MCF 10A (cell line): Measurements from ENCODE around the gene GPA33. TPM values are rescaled to one million over a fixed set of nuclear protein-coding genes. Genes with fewer than 3 reads are reported as not detected.

ENCODE experiments used
- BruUV-seq: library from RNA; stranded (reverse); fragments of 400-500 nt; replicated peaks from 2 replicates; lab custom pipeline; 2021; lab: Mats Ljungman, UMichigan
- CTCF ChIA-PET: fragments of 300-600 bp; sonication (Branson Sonifier 250); formaldehyde crosslinking; extraction: SDS; loops from one replicate; lab custom pipeline; 2021; ENCODE audit warnings: antibody characterized with exemption, inconsistent platforms; lab: Yijun Ruan, JAX
- POLR2A ChIA-PET: fragments of 300-600, 350-650 bp; sonication (Branson Sonifier 250); formaldehyde crosslinking; extraction: SDS; loops from one replicate; lab custom pipeline; 2020; ENCODE audit warnings: antibody characterized with exemption, inconsistent platforms; lab: Yijun Ruan, JAX
- DNase-seq: peaks from one replicate; pipeline ENCODE4 v3.0.0-alpha.2; 2018; ENCODE audit not compliant: unreplicated experiment
- H3K27ac Mint-ChIP-seq: one replicate; pipeline ENCODE4 v1.8.0; 2022; ENCODE audit warnings: mild to moderate bottlenecking, low read depth, mixed read lengths; ENCODE audit not compliant: unreplicated experiment
- H3K27me3 Mint-ChIP-seq: one replicate; pipeline ENCODE4 v1.8.0; 2022; ENCODE audit warnings: mixed read lengths; ENCODE audit not compliant: insufficient read depth, unreplicated experiment
- H3K36me3 Mint-ChIP-seq: one replicate; pipeline ENCODE4 v1.8.0; 2022; ENCODE audit warnings: mild to moderate bottlenecking, moderate library complexity, mixed read lengths; ENCODE audit not compliant: insufficient read depth, unreplicated experiment
- H3K4me1 Mint-ChIP-seq: one replicate; pipeline ENCODE4 v1.8.0; 2022; ENCODE audit warnings: mixed read lengths; ENCODE audit not compliant: insufficient read depth, unreplicated experiment
- H3K4me3 Mint-ChIP-seq: one replicate; pipeline ENCODE4 v1.8.0; 2022; ENCODE audit warnings: mild to moderate bottlenecking, moderate library complexity, mixed read lengths; ENCODE audit not compliant: unreplicated experiment
- H3K9me3 Mint-ChIP-seq: one replicate; pipeline ENCODE4 v1.8.0; 2022; ENCODE audit warnings: mixed read lengths; ENCODE audit not compliant: unreplicated experiment
- CTCF ChIP-seq: fragments of 200-600 bp; IDR thresholded peaks from one replicate; pipeline ENCODE4 v1.8.0; 2022; ENCODE audit warnings: antibody characterized with exemption, mild to moderate bottlenecking; ENCODE audit not compliant: unreplicated experiment
- intact Hi-C: fragments of 100-400 bp; cut with micrococcal nuclease; formaldehyde crosslinking; loops from 2 replicates; pipeline ENCODE4 v1.14.1; 2022
- total RNA-seq: library from RNA; stranded (reverse); gene quantifications from 2 replicates; pipeline ENCODE4 v1.2.3, GENCODE V29; 2022

The GPA33 gene
- total RNA-seq, 1 experiment from 2014 or later = not detected

GRCh38 chr1:167076136-167076710, 14.0 kb downstream of the GPA33 start:
- no peak for DNase-seq
- POLR2A ChIA-PET = no interaction called here
- TF ChIP-seq CTCF = no peak
- intact Hi-C loops = no loop called here
- H3K4me1 Mint-ChIP-seq = no peaks in the 10 kb centered on the region
- H3K27ac Mint-ChIP-seq = no peak overlapping the region
- H3K36me3 Mint-ChIP-seq = no peaks in the 10 kb centered on the region
- no peak overlapping the region for H3K4me3 Mint-ChIP-seq
- peaks cover 32% of the 10 kb centered on the region for H3K27me3 Mint-ChIP-seq
- no peaks in the 10 kb centered on the region for H3K9me3 Mint-ChIP-seq
- no TSS peak for BruUV-seq
- CTCF ChIA-PET = interaction anchor here (0.6 to 1.5 kb wide), 14 partner anchors 9 to 1149 kb away, joined by 3 to 6 read pairs (median 4); no protein-coding TSS in a partner anchor

GRCh38 chr1:167071286-167071685, 18.9 kb downstream of the GPA33 start:
- DNase-seq = no peak
- CTCF ChIA-PET = interaction anchor here (0.7 to 2.9 kb wide), 3 partner anchors 12 to 149 kb away, joined by 4 to 8 read pairs (median 8); partner anchors contain the start of gene POU2F1

GRCh38 chr1:167068761-167069160, 21.4 kb downstream of the GPA33 start:
- Mint-ChIP-seq H3K9me3 (no peaks in the 10 kb centered on the region), H3K4me3 (no peak overlapping the region), H3K27ac (no peak overlapping the region), H3K36me3 (no peaks in the 10 kb centered on the region), H3K27me3 (peaks cover 18% of the 10 kb centered on the region), H3K4me1 (no peaks in the 10 kb centered on the region)
- ChIA-PET CTCF (interaction anchor here (0.6 to 1.6 kb wide), 14 partner anchors 10 to 1137 kb away, joined by 3 to 22 read pairs (median 3); partner anchors contain the start of gene GPA33), POLR2A (no interaction called here)
- DNase-seq = no peak
- no peak for TF ChIP-seq CTCF
- intact Hi-C loops = no loop called here
- BruUV-seq = no TSS peak

More at GRCh38 chr1:167071286-167071685, 18.9 kb downstream of the GPA33 start:
- Mint-ChIP-seq H3K27ac (no peak overlapping the region), H3K27me3 (peaks cover 18% of the 10 kb centered on the region), H3K36me3 (no peaks in the 10 kb centered on the region), H3K4me1 (no peaks in the 10 kb centered on the region), H3K9me3 (no peaks in the 10 kb centered on the region), H3K4me3 (no peak overlapping the region)
- POLR2A ChIA-PET = no interaction called here
- intact Hi-C loops = no loop called here
- no TSS peak for BruUV-seq
- TF ChIP-seq CTCF = no peak

- H3K27ac Mint-ChIP-seq = no peak overlapping the region
- CTCF ChIA-PET = interaction anchor here (0.8 to 1.6 kb wide), 3 partner anchors 59 to 465 kb away, joined by 3 to 5 read pairs (median 3); no protein-coding TSS in a partner anchor
- no peak for TF ChIP-seq CTCF
Observed at GRCh38 chr1:167067904-167068303, 22.3 kb downstream of the GPA33 start.

More at GRCh38 chr1:167067904-167068303, 22.3 kb downstream of the GPA33 start:
- intact Hi-C loops = loop anchor here (2.0 kb wide), 3 partner anchors 201 to 333 kb away; no protein-coding TSS in a partner anchor
- no peak overlapping the region for H3K4me3 Mint-ChIP-seq
- H3K36me3 Mint-ChIP-seq = no peaks in the 10 kb centered on the region
- POLR2A ChIA-PET = no interaction called here
- no peaks in the 10 kb centered on the region for H3K9me3 Mint-ChIP-seq
- H3K27me3 Mint-ChIP-seq = peaks cover 18% of the 10 kb centered on the region
- no TSS peak for BruUV-seq
- no peaks in the 10 kb centered on the region for H3K4me1 Mint-ChIP-seq
- DNase-seq = no peak
